ENCODE results near the gene TNNT1.

TNNT1 gene

DNA sequence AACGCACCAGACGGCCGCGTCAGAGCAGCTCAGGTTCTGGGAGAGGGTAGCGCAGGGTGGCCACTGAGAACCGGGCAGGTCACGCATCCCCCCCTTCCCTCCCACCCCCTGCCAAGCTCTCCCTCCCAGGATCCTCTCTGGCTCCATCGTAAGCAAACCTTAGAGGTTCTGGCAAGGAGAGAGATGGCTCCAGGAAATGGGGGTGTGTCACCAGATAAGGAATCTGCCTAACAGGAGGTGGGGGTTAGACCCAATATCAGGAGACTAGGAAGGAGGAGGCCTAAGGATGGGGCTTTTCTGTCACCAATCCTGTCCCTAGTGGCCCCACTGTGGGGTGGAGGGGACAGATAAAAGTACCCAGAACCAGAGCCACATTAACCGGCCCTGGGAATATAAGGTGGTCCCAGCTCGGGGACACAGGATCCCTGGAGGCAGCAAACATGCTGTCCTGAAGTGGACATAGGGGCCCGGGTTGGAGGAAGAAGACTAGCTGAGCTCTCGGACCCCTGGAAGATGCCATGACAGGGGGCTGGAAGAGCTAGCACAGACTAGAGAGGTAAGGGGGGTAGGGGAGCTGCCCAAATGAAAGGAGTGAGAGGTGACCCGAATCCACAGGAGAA, 33.5 kb downstream of the TNNT1 start:
- TF ChIP-seq, protein P1, sequence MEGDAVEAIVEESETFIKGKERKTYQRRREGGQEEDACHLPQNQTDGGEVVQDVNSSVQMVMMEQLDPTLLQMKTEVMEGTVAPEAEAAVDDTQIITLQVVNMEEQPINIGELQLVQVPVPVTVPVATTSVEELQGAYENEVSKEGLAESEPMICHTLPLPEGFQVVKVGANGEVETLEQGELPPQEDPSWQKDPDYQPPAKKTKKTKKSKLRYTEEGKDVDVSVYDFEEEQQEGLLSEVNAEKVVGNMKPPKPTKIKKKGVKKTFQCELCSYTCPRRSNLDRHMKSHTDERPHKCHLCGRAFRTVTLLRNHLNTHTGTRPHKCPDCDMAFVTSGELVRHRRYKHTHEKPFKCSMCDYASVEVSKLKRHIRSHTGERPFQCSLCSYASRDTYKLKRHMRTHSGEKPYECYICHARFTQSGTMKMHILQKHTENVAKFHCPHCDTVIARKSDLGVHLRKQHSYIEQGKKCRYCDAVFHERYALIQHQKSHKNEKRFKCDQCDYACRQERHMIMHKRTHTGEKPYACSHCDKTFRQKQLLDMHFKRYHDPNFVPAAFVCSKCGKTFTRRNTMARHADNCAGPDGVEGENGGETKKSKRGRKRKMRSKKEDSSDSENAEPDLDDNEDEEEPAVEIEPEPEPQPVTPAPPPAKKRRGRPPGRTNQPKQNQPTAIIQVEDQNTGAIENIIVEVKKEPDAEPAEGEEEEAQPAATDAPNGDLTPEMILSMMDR (conservative IDR thresholded peaks at IDR 0.05; ENCODE audit: control insufficient read depth, insufficient read depth, low read depth, low read length): no peak
- H3K4me3 ChIP-seq (ENCODE audit: control insufficient read depth, low read depth, low read length): peak overlapping the region; percentile 95
- peak; percentile 35 for DNase-seq (ENCODE audit: low read depth)

DNA sequence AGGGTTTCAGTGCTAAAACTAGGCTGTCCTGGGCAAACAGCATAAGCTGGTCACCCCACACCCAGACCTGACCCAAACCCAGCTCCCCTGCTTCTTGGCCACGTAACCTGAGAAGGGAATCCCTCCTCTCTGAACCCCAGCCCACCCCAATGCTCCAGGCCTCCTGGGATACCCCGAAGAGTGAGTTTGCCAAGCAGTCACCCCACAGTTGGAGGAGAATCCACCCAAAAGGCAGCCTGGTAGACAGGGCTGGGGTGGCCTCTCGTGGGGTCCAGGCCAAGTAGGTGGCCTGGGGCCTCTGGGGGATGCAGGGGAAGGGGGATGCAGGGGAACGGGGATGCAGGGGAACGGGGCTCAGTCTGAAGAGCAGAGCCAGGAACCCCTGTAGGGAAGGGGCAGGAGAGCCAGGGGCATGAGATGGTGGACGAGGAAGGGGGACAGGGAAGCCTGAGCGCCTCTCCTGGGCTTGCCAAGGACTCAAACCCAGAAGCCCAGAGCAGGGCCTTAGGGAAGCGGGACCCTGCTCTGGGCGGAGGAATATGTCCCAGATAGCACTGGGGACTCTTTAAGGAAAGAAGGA, 34.4 kb downstream of the TNNT1 start:
- H3K4me3 ChIP-seq (ENCODE audit: control insufficient read depth, low read depth, low read length): no peak overlapping the region
- no peak for DNase-seq (ENCODE audit: low read depth)
- TF ChIP-seq, protein P1 (conservative IDR thresholded peaks at IDR 0.05; ENCODE audit: control insufficient read depth, insufficient read depth, low read depth, low read length): no peak

DNA sequence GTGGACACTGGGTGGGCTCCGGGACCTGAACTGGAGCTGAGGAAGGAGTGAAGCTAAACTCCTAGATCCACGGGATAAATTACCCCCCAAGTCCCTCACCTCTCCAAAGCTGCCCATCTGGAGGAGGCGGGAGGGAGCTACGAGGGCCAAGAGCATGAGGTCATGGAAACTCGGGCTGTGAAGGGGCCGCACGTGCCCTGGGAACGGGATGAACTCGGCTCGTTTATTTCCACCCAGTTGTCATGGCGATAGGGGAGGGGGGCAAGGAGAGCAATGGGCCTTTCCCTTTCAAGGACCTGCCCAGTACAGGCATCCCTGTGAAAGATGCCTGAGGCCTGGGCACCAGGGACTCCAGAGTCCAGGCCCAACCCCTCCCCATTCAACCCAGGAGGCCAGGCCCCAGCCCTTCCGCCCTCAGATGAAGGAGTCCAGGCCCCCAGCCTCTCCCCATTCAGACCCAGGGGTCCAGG, 35.4 kb downstream of the TNNT1 start:
- no peak overlapping the region for H3K4me3 ChIP-seq (ENCODE audit: control insufficient read depth, low read depth, low read length)
- DNase-seq (ENCODE audit: low read depth): peak; percentile 93
- TF ChIP-seq, protein P1 (conservative IDR thresholded peaks at IDR 0.05; ENCODE audit: control insufficient read depth, insufficient read depth, low read depth, low read length): no peak

- TF ChIP-seq, protein P1 (conservative IDR thresholded peaks at IDR 0.05; ENCODE audit: control insufficient read depth, insufficient read depth, low read depth, low read length): no peak
- no peak for DNase-seq (ENCODE audit: low read depth)
- no peak overlapping the region for H3K4me3 ChIP-seq (ENCODE audit: control insufficient read depth, low read depth, low read length)
These were observed 36.0 kb downstream of the TNNT1 start for GRCh38 chr19:55112777-55113569.

DNA sequence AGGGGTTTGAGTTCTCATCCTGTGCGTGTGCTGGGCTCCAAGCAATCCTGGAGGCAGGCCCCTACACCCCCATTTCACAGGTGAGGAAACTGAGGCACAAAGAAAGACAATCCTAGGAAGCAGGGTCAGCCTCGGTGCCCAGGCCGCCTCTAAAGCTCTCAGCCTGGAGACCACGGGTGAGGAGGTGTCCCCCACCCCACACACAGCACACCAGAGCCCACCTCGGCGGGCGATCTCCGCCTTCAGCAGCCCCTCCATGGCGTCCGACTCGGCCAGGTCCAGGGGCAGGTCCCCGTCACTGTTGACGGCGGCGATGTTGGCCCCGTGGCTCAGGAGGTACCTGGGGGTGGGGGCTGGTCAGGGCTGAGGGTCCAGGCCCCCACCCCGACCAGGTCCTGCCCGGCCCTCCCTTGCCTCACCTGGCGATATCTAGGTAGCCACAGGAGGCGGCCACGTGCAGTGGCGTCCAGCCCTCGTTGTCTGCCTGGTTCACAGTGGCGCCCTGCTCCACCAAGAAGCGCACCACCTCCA, 36.7 kb downstream of the TNNT1 start:
- H3K4me3 ChIP-seq (ENCODE audit: control insufficient read depth, low read depth, low read length): no peak overlapping the region
- no peak for DNase-seq (ENCODE audit: low read depth)
- TF ChIP-seq, protein P1 (conservative IDR thresholded peaks at IDR 0.05; ENCODE audit: control insufficient read depth, insufficient read depth, low read depth, low read length): no peak

DNA sequence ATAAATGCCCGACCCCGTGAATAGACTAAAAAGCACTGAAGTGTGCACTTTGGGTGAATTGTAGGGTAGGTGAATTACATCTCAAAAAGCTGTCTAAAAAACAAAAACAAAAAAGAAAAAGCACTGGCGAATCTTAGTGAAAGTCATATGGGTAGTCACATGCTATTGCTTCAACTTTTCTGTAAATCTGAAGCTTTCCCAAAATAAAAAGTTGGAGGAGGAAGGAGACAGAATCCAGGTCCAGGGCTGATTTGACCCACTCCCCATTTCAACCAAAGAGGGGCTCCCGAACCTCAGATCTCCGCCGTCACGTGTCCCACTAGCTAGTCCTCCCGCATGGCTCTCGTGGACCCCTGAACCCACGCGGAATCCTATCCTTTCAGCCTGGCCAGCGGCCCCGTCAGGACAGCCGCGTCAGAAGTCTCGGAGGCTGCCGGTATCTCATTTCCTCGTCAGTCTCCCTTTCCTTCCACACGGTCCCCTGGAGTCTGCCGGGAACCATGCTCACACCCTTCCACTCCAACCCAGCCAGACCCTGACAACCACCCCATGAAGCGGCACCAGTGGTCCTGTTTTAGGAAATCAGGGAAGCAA, 37.7 kb downstream of the TNNT1 start:
- TF ChIP-seq, protein P1 (conservative IDR thresholded peaks at IDR 0.05; ENCODE audit: control insufficient read depth, insufficient read depth, low read depth, low read length): no peak
- no peak for DNase-seq (ENCODE audit: low read depth)
- H3K4me3 ChIP-seq (ENCODE audit: control insufficient read depth, low read depth, low read length): no peak overlapping the region
